Peyer's patch (tissue), 4 donors: ENCODE data around the gene TLCD2.

ENCODE experiments used
- POLR2A ChIP-seq, 2 donors: fragments of 450-650 bp; IDR thresholded peaks; one replicate each; pipeline ENCODE4 v1.5.1; 2017; ENCODE audit warnings: antibody characterized with exemption in 2 of 2, mild to moderate bottlenecking in 2 of 2, moderate library complexity in 2 of 2
- TF ChIP-seq, protein P1 (sequence below), 6 experiments: fragments of 450-650 bp in 4 of 6; fragments of 200-600 bp in 2 of 6; sonication (generic) in 1 of 6; IDR thresholded peaks; one replicate each; pipeline ENCODE4 v1.5.1; 2017 to 2019; ENCODE audit warnings: antibody characterized with exemption in 6 of 6, mild to moderate bottlenecking in 3 of 6, moderate library complexity in 1 of 6

- TF ChIP-seq, protein P1, sequence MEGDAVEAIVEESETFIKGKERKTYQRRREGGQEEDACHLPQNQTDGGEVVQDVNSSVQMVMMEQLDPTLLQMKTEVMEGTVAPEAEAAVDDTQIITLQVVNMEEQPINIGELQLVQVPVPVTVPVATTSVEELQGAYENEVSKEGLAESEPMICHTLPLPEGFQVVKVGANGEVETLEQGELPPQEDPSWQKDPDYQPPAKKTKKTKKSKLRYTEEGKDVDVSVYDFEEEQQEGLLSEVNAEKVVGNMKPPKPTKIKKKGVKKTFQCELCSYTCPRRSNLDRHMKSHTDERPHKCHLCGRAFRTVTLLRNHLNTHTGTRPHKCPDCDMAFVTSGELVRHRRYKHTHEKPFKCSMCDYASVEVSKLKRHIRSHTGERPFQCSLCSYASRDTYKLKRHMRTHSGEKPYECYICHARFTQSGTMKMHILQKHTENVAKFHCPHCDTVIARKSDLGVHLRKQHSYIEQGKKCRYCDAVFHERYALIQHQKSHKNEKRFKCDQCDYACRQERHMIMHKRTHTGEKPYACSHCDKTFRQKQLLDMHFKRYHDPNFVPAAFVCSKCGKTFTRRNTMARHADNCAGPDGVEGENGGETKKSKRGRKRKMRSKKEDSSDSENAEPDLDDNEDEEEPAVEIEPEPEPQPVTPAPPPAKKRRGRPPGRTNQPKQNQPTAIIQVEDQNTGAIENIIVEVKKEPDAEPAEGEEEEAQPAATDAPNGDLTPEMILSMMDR (IDR thresholded peaks at IDR 0.05): no peak
- no peak for TF ChIP-seq POLR2A (IDR thresholded peaks at IDR 0.05)
Measured at GRCh38 chr17:1736348-1737281, 26.4 kb upstream of the TLCD2 start.
